H1 (cell line): ENCODE data around the gene GNAI2. TPM values are rescaled to one million over a fixed set of nuclear protein-coding genes. Genes with fewer than 3 reads are reported as not detected.

Experiments
- SP4 ChIP-seq: IDR thresholded peaks from 2 replicates; pipeline ENCODE4 v1.6.1; 2012; ENCODE audit warnings: low read length, inconsistent platforms
- microRNA-seq, 2 experiments: library from miRNA; unstranded; fragments of <30 nt; microRNA quantifications; one replicate each; pipeline versions ENCODE4 to v1.2.0, GENCODE V29; 2016 to 2020; ENCODE audit warnings: borderline microRNAs expressed in 2 of 2, borderline number of aligned reads in 2 of 2, borderline replicate concordance in 1 of 2
- polyA plus RNA-seq, 7 experiments: library from polyadenylated mRNA; depleted of rRNA in 3 of 7; stranded (reverse) in 5 of 7; unstranded in 2 of 7; fragments of >200 nt in 5 of 7; fragments of 200-250 nt in 2 of 7; gene quantifications; 1 replicate in 5 of 7; 2 replicates in 1 of 7; 4 replicates in 1 of 7; pipeline versions ENCODE4 v1.2.1 to v1.2.3, GENCODE V29; 2011 to 2013; ENCODE audit warnings: missing spikeins in 2 of 7, mixed read lengths in 2 of 7
- small RNA-seq: library from polyadenylated mRNA; stranded (forward); fragments of <200 nt; extraction: miRNeasy Mini kit (QIAGEN cat#:217004); gene quantifications from one replicate; pipeline ENCODE3, GENCODE V24; 2013; ENCODE audit not compliant: insufficient read depth
- total RNA-seq: library from RNA; stranded (reverse); fragmentation: NEBNext Ultra II Directional; extraction: Animal tissue kit (Norgen Biotek cat#: 25700); gene quantifications from 2 replicates; pipeline ENCODE4 v1.2.1, GENCODE V29; 2021
- TF ChIP-seq, protein P1 (sequence below): IDR thresholded peaks from 2 replicates; pipeline ENCODE4 v1.6.1; 2012; ENCODE audit warnings: inconsistent platforms

Gene GNAI2
- total and polyA plus RNA-seq, 2 of the 8 experiments (the other 6 are each of a cell fraction or from before 2014, with no cell fraction given) = 168 to 539 TPM

GRCh38 chr3:50304601-50305000 is 68.6 kb downstream of the GNAI2 start (continued):
- TF ChIP-seq, protein P1, sequence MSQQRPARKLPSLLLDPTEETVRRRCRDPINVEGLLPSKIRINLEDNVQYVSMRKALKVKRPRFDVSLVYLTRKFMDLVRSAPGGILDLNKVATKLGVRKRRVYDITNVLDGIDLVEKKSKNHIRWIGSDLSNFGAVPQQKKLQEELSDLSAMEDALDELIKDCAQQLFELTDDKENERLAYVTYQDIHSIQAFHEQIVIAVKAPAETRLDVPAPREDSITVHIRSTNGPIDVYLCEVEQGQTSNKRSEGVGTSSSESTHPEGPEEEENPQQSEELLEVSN = no peak
- no peak for TF ChIP-seq SP4

Small RNA genes lying within 50 kb of the gene (microRNA-seq; reads per million reads assigned to microRNA genes)
- gene MIR5787 = 0 reads per million in 2 experiments

Small RNA genes lying within 50 kb of the gene (small RNA-seq; reads per million reads assigned to genes)
- not detected for gene MIR5787

Other genes starting within 250 kb of the GNAI2 start
- gene RBM5, start 147.3 kb upstream of the GNAI2 start, total RNA-seq = 82.7 and 83.7 TPM in 2 replicates
- gene RBM5, start 147.3 kb upstream of the GNAI2 start, polyA plus RNA-seq (2011; rRNA removed) = 98.8 and 144 TPM in 2 replicates
- gene SEMA3F, start 80.9 kb upstream of the GNAI2 start, total RNA-seq = 37.0 and 39.6 TPM in 2 replicates
- gene SEMA3F, start 80.9 kb upstream of the GNAI2 start, polyA plus RNA-seq (2011; rRNA removed) = 20.3 and 36.0 TPM in 2 replicates
- not detected in 2 replicates for gene GNAT1, start 44.6 kb upstream of the GNAI2 start, total RNA-seq
- 0.08 and 0.20 TPM in 2 replicates for gene GNAT1, start 44.6 kb upstream of the GNAI2 start, polyA plus RNA-seq (2011; rRNA removed)
- gene SLC38A3, start 30.9 kb upstream of the GNAI2 start, total RNA-seq = 0.57 and 1.2 TPM in 2 replicates
- 3.7 and 4.7 TPM in 2 replicates for gene SLC38A3, start 30.9 kb upstream of the GNAI2 start, polyA plus RNA-seq (2011; rRNA removed)
- gene SEMA3B, start 32.9 kb downstream of the GNAI2 start, total RNA-seq = 4.7 and 4.8 TPM in 2 replicates
- gene SEMA3B, start 32.9 kb downstream of the GNAI2 start, polyA plus RNA-seq (2011; rRNA removed) = 3.0 and 7.1 TPM in 2 replicates
- gene LSMEM2, start 42.9 kb downstream of the GNAI2 start, total RNA-seq = 0.57 and 0.58 TPM in 2 replicates
- gene LSMEM2, start 42.9 kb downstream of the GNAI2 start, polyA plus RNA-seq (2011; rRNA removed) = 0.68 and 0.94 TPM in 2 replicates
- 88.8 and 97.8 TPM in 2 replicates for gene IFRD2, start 56.2 kb downstream of the GNAI2 start, total RNA-seq
- gene IFRD2, start 56.2 kb downstream of the GNAI2 start, polyA plus RNA-seq (2011; rRNA removed) = 76.7 and 123 TPM in 2 replicates
- gene HYAL3, start 63.2 kb downstream of the GNAI2 start, total RNA-seq = 3.2 and 4.9 TPM in 2 replicates
- gene HYAL3, start 63.2 kb downstream of the GNAI2 start, polyA plus RNA-seq (2011; rRNA removed) = 12.2 and 13.0 TPM in 2 replicates
- gene NAA80, start 63.2 kb downstream of the GNAI2 start, total RNA-seq = 10.1 and 11.3 TPM in 2 replicates
- 16.7 and 23.9 TPM in 2 replicates for gene NAA80, start 63.2 kb downstream of the GNAI2 start, polyA plus RNA-seq (2011; rRNA removed)
- 1.7 and 2.0 TPM in 2 replicates for gene HYAL1, start 67.4 kb downstream of the GNAI2 start, total RNA-seq
- gene HYAL1, start 67.4 kb downstream of the GNAI2 start, polyA plus RNA-seq (2011; rRNA removed) = 5.4 and 9.1 TPM in 2 replicates
- 51.9 and 52.2 TPM in 2 replicates for gene HYAL2, start 86.5 kb downstream of the GNAI2 start, total RNA-seq
- gene HYAL2, start 86.5 kb downstream of the GNAI2 start, polyA plus RNA-seq (2011; rRNA removed) = 176 and 199 TPM in 2 replicates
- gene TUSC2, start 92.0 kb downstream of the GNAI2 start, total RNA-seq = 30.8 and 33.3 TPM in 2 replicates
- 65.4 and 73.6 TPM in 2 replicates for gene TUSC2, start 92.0 kb downstream of the GNAI2 start, polyA plus RNA-seq (2011; rRNA removed)
- 10.3 and 11.2 TPM in 2 replicates for gene RASSF1, start 104.6 kb downstream of the GNAI2 start, total RNA-seq
- gene RASSF1, start 104.6 kb downstream of the GNAI2 start, polyA plus RNA-seq (2011; rRNA removed) = 15.7 and 15.9 TPM in 2 replicates
- 0.54 and 0.56 TPM in 2 replicates for gene ZMYND10, start 109.5 kb downstream of the GNAI2 start, total RNA-seq
- 0.79 and 0.93 TPM in 2 replicates for gene ZMYND10, start 109.5 kb downstream of the GNAI2 start, polyA plus RNA-seq (2011; rRNA removed)
- gene NPRL2, start 114.6 kb downstream of the GNAI2 start, total RNA-seq = 25.0 and 28.4 TPM in 2 replicates
- 51.4 and 52.3 TPM in 2 replicates for gene NPRL2, start 114.6 kb downstream of the GNAI2 start, polyA plus RNA-seq (2011; rRNA removed)
- gene CYB561D2, start 114.7 kb downstream of the GNAI2 start, total RNA-seq = 9.8 and 9.9 TPM in 2 replicates
- 34.0 and 34.5 TPM in 2 replicates for gene CYB561D2, start 114.7 kb downstream of the GNAI2 start, polyA plus RNA-seq (2011; rRNA removed)
- gene TMEM115, start 123.3 kb downstream of the GNAI2 start, total RNA-seq = 25.3 and 25.4 TPM in 2 replicates
- 32.4 and 41.9 TPM in 2 replicates for gene TMEM115, start 123.3 kb downstream of the GNAI2 start, polyA plus RNA-seq (2011; rRNA removed)